GM19025 (cell line): ENCODE results near the gene MIPEP.

Experiments
- ATAC-seq: cut with Tn5 transposase; IDR thresholded peaks from one replicate; pipeline ENCODE4 v1.9.1; 2021; ENCODE audit warnings: mild to moderate bottlenecking, low read depth, moderate library complexity; ENCODE audit not compliant: unreplicated experiment

Gene MIPEP

DNA sequence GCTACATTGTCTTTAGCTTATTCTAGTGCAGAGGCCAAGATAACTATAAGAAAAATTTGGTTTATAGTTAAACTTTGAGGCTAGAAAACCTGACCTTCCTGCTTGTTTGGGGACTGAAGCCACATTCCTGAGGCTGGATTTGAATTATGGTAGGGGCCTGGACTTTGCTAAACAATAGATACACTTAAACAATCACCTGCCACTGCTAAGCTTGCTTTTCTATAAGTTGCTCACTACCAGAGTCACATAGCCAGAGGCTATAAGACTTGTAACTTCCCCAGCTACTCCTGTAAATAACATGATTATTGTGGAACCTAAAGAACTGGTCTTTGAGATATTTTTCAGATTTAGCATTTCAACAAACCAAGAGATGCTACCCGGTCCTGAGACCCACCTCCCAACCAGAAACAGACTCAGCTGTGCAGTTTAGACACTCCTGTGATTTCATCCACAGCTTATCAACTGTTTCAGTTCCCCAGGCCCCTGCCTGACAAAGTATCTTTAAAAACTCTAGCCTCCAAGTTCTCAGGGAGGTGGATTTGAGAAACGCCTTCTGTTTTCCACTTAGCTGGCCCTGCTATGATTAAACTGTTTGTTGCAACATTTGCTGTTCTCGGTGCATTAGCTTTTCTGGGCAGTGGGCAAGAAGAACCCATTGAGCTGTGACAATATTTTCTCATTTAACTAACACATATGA is 77.7 kb downstream of the MIPEP start:
- ATAC-seq, result no peak

DNA sequence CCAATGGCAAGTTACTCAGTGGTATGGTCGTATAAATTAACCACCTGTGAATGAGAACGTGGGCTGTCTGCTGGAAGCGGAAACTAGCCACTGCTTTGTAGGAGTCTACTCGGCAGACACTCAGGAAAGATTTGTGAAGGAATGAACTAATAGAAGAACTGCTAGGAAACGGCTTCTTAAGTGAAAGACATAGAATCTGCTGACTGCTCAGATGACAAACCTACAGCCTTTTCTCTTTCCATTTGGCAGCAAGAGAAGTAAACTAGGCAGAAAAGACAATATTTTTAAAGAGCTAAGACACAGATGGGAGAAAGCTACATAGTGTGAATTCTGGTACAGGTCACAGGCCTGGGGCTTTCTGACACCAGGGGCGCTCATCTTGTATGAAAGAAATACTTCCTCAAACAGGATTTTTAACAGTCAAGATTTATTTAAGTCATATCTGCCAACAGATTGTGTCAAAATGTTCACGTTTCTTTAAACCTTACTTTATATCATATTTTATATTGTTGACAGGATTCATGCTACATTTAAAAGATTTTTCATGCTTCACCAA is 78.4 kb downstream of the MIPEP start:
- ATAC-seq, result no peak

DNA sequence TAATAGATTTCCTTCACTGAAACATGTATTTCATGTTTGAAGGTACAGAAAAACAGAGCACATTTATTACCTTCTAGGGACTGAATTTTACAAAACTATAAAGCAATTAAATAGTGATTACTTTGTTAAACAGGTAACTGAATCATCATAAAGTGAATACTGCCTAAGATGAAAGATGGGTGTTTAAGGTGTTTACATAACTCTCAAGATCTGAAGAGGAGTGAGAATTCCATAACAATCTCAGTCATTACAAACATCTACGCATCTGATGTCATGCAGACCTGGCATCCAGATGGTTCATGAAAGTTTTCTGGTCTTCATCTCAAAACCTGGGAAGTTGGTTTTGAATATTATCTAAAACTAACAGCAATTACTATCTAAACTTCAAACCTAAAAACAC is 80.4 kb downstream of the MIPEP start:
- ATAC-seq, result no peak

DNA sequence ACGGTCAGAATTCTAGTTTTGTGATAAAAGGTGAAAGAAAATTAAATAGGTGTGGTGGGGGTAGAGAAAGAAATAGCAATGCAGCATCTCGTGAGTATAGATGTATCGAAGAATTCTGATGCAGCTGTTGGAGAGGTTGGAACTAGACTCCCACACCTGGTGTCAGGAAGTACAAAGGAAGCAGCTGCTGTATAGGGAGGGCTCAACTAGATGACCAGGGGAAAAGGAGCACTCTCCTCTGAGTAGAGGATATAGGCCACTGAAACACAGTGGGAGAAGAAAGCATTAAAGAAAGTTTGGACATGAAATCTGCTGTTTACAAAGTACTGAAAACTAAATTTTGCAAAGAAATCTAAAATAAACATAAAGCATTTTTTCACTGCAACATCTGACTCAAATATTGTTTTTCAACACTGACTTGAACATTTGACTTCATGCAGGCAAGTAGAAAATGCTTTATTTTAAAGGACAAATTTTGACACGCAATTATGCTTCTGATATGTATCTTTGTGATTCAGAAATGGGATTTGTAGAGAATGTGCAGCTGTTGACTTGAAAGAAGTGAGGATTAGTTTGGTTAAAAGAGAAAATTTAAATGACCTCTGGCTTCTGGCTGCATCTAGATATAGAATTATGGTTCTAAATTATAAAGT is 82.2 kb downstream of the MIPEP start:
- peak; percentile 13 for ATAC-seq

DNA sequence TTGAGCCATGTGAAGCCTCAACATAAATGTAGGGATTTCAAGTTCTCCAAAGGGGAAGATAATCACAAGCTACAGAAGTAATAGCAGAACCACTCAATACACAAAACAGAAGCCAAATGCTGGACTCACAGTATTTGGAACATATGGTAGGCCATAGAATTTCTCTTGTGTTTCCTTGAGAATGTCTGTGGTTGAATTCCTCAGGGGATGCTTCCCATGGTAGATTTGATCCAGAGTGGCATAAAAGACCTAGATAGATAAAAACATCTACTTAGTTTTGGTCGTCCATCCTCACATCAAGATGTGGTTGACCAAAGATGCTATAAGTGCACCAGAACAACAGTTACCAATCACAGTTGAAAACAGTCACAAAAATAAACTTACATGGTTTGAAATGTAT is 83.4 kb downstream of the MIPEP start:
- no peak for ATAC-seq

DNA sequence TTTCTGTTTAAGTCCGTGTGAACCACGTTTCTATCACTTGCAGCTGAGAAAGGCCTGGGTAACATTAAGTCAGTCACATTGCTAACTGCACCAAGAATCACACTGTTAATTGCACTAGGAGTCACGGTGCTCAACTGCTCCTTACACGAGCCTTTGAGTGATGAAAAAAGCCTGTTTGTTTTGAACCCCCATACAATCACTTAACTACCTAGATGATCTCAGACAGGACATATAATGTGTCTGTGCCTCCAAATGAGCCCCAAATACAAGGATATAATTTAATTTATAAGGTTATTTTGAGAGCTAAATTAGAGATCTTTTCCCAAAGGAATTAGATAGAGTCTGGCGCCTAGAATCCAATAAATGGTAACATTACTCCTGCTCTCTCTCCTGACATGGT is 84.1 kb downstream of the MIPEP start:
- no peak for ATAC-seq

DNA sequence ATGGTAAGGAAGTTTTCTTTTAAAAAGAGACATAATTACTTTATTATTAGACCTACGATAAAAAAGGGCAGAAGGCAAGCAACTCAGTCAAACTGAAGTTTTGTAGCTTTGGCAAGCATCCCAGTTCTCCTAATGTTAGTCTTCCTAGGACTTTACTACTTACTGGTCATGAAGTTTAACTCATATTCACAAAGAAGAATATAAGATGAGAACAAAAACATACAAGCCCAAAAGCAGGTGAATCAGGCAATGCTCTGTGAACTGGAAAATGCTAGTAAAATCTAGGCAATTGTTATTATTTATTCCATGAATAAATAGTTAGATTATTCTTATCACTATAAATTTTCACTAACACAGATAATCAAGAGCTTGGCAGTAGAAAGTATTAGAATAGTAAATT is 85.0 kb downstream of the MIPEP start:
- ATAC-seq, result no peak

DNA sequence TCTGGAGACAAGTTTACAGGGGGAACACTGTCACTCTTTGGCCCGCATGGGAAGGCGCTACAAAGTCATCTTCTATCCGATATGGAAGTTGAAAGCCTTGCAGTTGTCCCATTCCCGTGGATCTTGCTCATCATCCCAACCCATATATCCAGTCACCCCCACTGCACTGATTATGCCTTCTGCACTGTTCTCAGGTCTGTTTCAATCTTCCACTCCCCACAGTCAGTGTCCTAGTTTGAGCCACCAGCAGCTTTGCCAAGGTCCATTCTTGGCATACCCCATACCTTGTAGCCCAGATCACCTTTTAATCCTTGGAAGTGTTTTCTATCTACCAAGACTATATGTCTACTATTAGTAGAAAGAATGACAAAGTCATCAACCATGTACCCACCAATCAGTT is 88.1 kb downstream of the MIPEP start:
- ATAC-seq, result no peak

DNA sequence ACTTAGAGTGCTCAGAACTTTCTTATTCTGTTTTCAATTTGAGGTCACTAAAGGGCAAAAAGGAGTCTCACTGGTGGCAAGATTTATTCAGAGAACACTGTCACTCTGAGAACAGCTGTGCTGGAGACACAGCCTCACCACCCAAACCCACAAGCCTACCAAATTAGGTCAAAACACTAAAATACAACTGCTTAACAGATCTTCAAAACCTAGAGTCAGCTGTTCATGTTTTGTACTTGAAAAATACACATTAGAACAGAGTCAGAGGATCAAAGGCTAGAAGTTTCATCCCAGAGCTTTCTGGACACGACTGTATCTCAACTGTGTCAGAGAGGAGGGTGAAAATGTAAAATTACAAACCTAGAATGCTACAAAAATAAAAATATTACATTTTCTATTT is 89.3 kb downstream of the MIPEP start:
- peak; percentile 85 for ATAC-seq

DNA sequence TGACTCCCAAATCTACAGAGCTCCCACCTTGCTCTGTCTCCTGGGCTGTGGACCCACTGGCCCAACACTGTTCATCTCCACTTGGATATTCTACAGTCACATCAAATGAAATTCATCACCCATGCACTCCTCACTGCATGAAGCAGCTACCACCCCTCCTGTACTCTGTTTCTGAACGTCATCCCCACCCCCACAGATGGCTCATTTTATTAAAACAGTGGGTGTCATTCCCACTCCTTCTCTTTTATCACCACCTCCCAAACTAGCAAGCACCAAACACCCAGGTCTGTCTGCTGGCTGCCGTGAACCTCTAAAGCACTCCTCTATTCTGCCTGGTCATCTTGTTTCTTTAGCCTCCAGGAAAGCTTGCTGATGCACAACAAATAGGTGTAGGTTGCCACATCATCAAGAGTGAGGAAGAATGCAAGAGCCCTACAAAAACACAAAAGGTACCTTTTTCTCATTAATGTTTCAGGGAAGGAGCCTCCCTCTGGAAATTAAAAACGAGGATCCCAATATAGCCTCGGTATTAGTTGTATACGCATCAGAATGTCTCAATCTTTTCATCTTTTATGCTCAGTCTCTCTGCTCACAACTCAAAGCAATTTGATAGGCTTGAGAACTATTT is 91.8 kb downstream of the MIPEP start:
- ATAC-seq, result no peak

DNA sequence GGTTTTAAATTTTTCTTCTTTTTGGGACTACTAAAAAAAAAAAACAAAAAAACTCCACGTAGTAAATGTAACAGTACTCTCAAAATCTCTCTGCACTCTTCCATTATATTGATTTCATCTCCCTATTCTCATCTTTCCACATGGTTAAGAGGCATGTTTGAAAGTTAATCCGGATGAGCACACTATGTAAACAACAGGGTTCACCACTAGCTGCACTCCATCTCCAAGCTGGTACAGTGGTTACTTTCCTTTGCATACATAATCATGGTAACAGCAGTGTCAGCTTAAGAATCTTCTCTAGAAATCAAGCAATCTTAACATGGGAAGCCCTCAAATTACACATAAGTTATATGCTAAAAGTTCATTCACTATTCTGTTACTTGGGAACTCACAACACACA is 92.6 kb downstream of the MIPEP start:
- no peak for ATAC-seq

DNA sequence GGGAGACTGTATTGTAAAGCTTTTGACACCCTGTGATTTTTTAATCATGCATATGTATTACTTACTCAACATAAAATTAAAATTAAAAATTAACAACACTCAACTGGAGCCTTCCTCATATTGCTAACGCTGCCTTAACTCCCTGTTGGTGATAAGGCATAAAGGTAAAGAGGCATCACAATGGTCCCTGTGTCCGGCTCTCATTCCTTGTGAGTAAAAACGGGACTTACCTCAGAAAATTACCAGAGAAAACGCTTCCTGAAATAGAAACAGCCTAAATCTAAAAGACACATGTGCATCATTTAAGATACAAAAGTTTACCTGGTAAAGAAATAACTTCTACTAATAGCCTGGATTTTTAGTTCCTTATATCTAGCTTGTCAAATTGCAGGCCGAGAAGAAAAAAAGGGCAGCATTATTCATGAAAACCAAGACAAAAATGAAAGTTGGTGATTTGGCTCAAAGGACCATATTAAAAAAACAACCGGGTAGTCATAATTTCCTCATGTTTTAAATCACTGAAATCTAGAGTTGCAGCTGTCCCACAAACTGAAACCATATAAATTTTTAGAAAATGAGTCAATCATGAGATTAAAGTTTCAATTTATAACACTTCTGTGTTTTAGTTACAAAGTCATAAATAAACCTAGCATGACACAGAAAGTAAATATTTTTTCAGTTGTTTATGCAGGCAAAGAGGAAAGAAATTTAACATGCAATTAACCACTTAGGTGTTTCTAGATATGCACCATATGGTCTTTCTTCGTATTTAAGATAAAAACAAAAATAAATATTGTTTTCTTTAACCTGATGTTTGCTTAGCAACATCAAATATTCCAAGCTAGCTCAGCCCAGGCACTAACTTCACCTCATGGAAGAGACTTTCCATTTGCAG is 94.7 kb downstream of the MIPEP start:
- ATAC-seq, result peak; percentile 53

DNA sequence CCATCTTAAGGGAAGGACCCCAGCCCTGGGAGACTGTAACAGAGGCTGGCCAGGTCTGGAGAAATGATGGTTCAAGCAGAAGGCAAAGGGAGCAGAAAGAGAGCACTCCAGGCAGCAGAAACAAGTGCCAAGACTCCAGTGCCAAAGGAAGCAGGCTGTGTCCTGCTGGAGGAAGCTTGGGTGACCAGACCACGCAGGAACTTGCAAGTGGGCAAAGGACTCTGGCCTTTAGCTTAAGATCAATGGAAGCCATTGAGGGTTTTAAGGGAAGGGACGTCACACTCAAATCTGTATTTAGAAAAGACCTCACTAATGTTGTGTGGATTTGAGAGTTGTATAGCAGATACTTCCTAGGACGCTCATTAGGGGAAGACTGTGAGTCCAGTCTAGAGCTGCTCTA is 95.5 kb downstream of the MIPEP start:
- ATAC-seq, result no peak

DNA sequence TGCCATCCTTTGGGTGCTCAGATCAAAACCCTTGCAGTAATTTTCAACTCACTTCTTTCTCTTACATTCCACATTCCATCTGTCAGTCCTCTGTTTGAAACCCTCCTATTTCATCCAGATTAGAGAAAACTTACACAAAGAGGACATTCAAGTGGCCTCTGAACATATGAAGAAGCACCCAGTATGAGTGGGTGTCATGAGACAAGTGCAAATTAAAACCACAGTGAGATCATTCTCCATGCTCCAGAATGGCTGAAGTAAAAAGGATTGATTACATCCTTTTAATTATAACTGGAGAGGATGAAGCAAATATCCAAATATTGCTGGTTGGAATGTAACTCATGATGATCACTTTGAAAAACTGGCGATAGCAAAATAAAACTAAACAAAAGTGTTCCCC is 96.5 kb downstream of the MIPEP start:
- no peak for ATAC-seq

DNA sequence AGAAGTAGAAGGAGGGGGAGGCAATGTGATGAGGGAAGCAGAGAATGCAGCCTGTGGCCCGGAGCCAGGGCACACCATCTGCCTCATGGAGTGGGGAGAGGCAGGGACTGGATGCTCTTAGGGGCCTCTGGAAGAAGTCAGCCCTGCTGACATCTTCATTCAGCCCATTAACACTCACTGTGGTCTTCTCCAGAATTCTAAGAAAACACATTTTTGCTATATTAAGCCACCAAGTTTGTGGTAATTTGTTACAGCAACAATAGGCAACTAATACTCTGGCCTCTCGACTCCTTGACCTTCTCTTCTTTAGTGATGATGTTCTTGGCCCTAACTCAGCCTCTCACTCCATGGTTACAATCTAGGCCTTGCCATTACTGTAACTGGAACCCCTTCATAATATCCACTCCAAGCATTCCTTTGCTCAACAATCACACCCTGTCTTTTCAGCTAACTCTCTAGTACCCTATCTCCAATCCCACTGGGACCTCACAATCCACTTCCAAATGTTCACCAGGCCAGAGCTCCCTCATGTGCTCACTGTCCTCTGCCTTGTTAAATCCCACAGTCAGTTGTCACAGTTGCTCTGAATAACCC is 98.5 kb downstream of the MIPEP start:
- ATAC-seq, result no peak

DNA sequence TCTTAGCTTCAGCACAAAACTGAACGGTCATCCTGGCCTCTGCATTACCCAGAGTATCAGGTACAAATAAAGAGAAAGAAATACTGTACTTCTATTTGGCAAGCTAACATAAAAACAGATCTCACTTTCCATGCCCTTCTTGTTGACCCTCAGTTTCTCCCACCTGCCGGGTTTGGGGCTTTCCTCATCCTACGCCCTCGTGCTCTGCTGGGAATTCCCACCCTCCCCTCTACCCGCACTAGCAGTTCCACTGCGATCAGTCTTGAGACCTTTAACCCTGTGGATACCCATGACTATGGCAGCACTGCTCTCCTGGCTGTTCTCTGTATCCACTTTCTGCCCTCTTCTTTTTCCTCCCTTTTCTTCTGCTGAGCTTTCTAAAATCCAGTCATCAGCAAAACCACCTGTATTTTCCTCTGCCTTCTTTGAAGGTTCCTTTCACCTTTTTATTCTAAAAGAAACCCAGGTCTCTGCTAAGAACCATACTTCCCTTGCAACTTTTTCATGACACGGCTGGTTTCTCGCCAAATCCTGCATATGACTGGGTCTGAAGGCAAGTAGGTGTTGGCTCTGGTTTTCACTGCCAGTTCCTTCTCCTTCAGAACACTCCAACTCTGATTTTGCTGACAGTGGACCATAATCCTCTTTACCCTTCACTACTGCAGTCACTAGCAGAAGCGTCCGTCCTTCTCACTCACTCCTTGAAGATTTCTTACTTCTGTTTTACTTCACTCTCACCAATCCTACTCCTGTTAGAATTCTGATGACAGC is 99.4 kb downstream of the MIPEP start:
- ATAC-seq, result no peak

DNA sequence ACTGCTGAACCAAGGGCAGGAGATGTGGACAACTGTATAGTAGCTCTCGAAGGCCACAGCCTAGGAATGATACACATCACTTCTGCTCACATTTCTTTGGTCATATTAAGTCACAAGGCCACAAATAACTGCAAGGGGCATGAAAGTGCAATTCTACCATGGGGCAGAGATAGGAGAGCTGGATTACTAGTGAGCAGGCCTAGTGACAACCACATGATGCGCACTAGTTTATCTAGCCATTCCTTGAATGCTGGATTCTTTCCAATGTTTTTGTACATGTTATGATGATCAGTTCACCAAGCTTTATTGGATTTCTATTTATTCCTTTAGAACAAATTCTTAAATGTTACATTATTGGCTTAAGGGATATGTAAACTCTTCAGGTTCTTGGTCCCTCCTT is 100.7 kb downstream of the MIPEP start:
- no peak for ATAC-seq

DNA sequence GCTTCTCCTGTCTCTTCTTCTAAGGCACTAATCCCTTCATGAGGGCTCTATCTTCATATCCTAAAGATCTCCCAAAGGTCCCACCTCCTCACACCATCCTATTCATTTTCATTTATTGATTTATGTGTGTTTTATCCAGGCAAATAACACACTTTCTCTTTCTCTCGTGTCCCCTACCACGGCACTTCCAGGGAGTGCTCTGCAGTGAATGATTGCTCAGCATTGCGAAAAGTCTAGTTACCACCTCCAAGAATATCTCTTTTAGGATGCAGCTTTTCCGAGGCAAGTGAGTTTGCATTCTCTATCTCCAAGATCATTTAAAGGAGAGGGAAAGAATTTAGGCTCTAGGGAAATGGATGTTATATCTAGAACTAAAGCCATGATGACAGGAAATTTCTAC is 101.7 kb downstream of the MIPEP start:
- ATAC-seq, result no peak

DNA sequence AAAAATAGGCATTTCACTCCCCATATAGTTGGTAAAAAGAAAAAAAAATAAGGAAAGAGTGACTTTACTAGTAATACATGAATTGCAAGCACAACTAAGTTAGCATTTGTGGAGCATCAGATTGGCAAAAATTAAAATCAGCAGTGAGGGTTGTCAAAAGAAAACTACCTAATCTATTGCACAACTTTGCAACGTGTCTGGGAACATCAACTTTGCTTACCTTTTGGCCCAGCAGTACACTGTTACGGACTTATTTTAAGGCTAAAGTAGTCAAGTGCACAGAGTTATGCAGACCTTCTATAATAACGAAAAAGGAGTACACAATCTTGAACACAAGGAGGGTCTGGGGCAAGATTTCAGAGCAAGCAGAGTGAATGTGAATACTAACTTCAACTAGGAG is 102.6 kb downstream of the MIPEP start:
- no peak for ATAC-seq

DNA sequence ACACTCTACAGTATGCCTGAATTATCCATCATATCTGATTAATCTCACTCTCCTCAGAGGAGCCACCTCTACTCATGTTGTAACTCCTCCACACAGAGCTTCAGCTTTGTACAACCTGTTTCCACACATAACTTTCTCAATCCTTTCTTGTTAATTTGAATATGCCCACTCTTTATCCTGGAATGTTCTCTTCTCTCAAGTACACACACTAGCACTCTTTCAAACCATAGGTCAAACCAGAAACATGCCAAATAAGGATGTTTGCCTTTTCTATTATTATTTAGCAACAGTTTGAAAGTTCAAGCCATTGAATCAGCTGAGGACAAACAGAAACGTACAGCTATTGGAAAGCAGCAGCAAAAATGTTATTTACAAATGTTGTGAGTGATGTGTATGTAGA is 110.3 kb downstream of the MIPEP start:
- ATAC-seq, result no peak
